SK-N-SH (cell line): ENCODE measurements around the gene DOCK10. TPM values are rescaled to one million over a fixed set of nuclear protein-coding genes. Genes with fewer than 3 reads are reported as not detected.

Experiments
- CTCF ChIA-PET: fragments of 300-600, 350-600 bp; formaldehyde crosslinking; extraction: SDS; loops from one replicate; lab custom pipeline; 2021; lab: Yijun Ruan, JAX
- POLR2A ChIA-PET: fragments of 350-600 bp; sonication (Branson Sonifier 250); formaldehyde crosslinking; extraction: SDS; loops from one replicate; lab custom pipeline; 2020; ENCODE audit warnings: antibody characterized with exemption, inconsistent platforms; lab: Yijun Ruan, JAX
- DNase-seq: peaks from one replicate; pipeline ENCODE4 v3.0.0; 2012
- H2AFZ ChIP-seq: fragments of 200-600 bp; sonication (generic); 2 replicates; pipeline ENCODE4 v1.8.1; 2016; ENCODE audit warnings: antibody characterized with exemption, mild to moderate bottlenecking, low read depth
- H3F3A ChIP-seq: fragments of 200-600 bp; sonication (generic); replicated peaks from 2 replicates; pipeline ENCODE3; 2016; ENCODE audit warnings: antibody characterized with exemption, mild to moderate bottlenecking; ENCODE audit not compliant: insufficient read depth
- H3K27ac ChIP-seq, 2 experiments: fragments of 200-500 bp in 1 of 2; fragments of 200-600 bp in 1 of 2; sonication (Bioruptor generic) in 1 of 2; sonication (generic), shearing (Covaris generic) in 1 of 2; 2 replicates each; pipeline versions ENCODE4 v1.5.1 to v1.6.1; 2014 to 2016; ENCODE audit warnings: low read depth in 2 of 2, inconsistent platforms in 1 of 2, low read length in 1 of 2, mild to moderate bottlenecking in 1 of 2, mixed read lengths in 1 of 2
- H3K27me3 ChIP-seq: fragments of 200-600 bp; sonication (generic), shearing (Covaris generic); 2 replicates; pipeline ENCODE4 v1.6.1; 2016; ENCODE audit warnings: mixed run types; ENCODE audit not compliant: insufficient read depth
- H3K36me3 ChIP-seq, 2 experiments: fragments of 200-500 bp in 1 of 2; fragments of 200-600 bp in 1 of 2; sonication (Bioruptor generic) in 1 of 2; sonication (generic) in 1 of 2; replicated peaks in 1 of 2; 2 replicates each; pipeline versions ENCODE3 to v1.5.1; 2014 to 2016; ENCODE audit warnings: low read length in 1 of 2, mild to moderate bottlenecking in 1 of 2; ENCODE audit not compliant: insufficient read depth in 2 of 2, control insufficient read depth in 1 of 2
- H3K4me1 ChIP-seq, 2 experiments: fragments of 200-500 bp in 1 of 2; fragments of 200-600 bp in 1 of 2; sonication (Bioruptor generic) in 1 of 2; sonication (generic), shearing (Covaris generic) in 1 of 2; 2 replicates each; pipeline versions ENCODE4 v1.5.1 to v1.6.1; 2014 to 2016; ENCODE audit warnings: low read depth in 1 of 2, low read length in 1 of 2, mixed run types in 1 of 2; ENCODE audit not compliant: insufficient read depth in 2 of 2, control insufficient read depth in 1 of 2
- H3K4me2 ChIP-seq: fragments of 200-600 bp; sonication (generic), shearing (Covaris generic); 2 replicates; pipeline ENCODE4 v1.6.1; 2017; ENCODE audit warnings: mixed run types
- H3K4me3 ChIP-seq, 2 experiments: fragments of 200-500 bp in 1 of 2; fragments of 200-600 bp in 1 of 2; sonication (Bioruptor generic) in 1 of 2; sonication (generic), shearing (Covaris generic) in 1 of 2; 2 replicates each; pipeline versions ENCODE4 v1.5.1 to v1.8.1; 2014 to 2016; ENCODE audit warnings: low read depth in 2 of 2, inconsistent platforms in 1 of 2, low read length in 1 of 2, mild to moderate bottlenecking in 1 of 2, mixed read lengths in 1 of 2, moderate library complexity in 1 of 2
- H3K79me2 ChIP-seq: fragments of 200-600 bp; sonication (generic); 2 replicates; pipeline ENCODE4 v1.8.1; 2017; ENCODE audit warnings: mild to moderate bottlenecking; ENCODE audit not compliant: insufficient read depth
- H3K9ac ChIP-seq: fragments of 200-600 bp; sonication (generic); 2 replicates; pipeline ENCODE4 v1.6.1; 2017; ENCODE audit warnings: mixed run types
- H3K9me2 ChIP-seq: fragments of 200-600 bp; sonication (generic); 2 replicates; pipeline ENCODE4 v1.6.1; 2017; ENCODE audit warnings: mixed run types
- H3K9me3 ChIP-seq: fragments of 200-600 bp; sonication (generic); 2 replicates; pipeline ENCODE4 v1.6.1; 2017; ENCODE audit warnings: mixed run types, mild to moderate bottlenecking, moderate library complexity
- H4K20me1 ChIP-seq: fragments of 200-600 bp; sonication (generic); 2 replicates; pipeline ENCODE4 v1.6.1; 2017; ENCODE audit warnings: mild to moderate bottlenecking, mixed run types; ENCODE audit not compliant: insufficient read depth
- CTCF ChIP-seq: fragments of 200-600 bp; sonication (generic); IDR thresholded peaks from 2 replicates; pipeline ENCODE4 v1.6.1; 2017; ENCODE audit warnings: antibody characterized with exemption, mild to moderate bottlenecking, moderate library complexity
- ELF1 ChIP-seq: IDR thresholded peaks from 2 replicates; pipeline ENCODE4 v1.4.0; 2012
- IRF3 ChIP-seq: fragments of 150-350 bp; IDR thresholded peaks from 2 replicates; pipeline ENCODE4 v1.6.1; 2016; ENCODE audit warnings: mild to moderate bottlenecking, low read depth, low read length
- MXI1 ChIP-seq: IDR thresholded peaks from 2 replicates; pipeline ENCODE4 v1.6.1; 2012; ENCODE audit warnings: mild to moderate bottlenecking, low read depth, low read length, improper control_type of control experiment
- RAD21 ChIP-seq: IDR thresholded peaks from 2 replicates; pipeline ENCODE4 v1.6.1; 2012; ENCODE audit warnings: mild to moderate bottlenecking, low read length
- REST ChIP-seq: IDR thresholded peaks from 2 replicates; pipeline ENCODE4 v1.6.1; 2012; ENCODE audit warnings: mild to moderate bottlenecking, low read depth, low read length, moderate library complexity
- SMC3 ChIP-seq: IDR thresholded peaks from 2 replicates; pipeline ENCODE4 v1.6.1; 2012; ENCODE audit warnings: low read depth, low read length, improper control_type of control experiment
- TCF12 ChIP-seq: IDR thresholded peaks from 2 replicates; pipeline ENCODE4 v1.4.0; 2012
- USF1 ChIP-seq: IDR thresholded peaks from 2 replicates; pipeline ENCODE4 v1.4.0; 2012; ENCODE audit warnings: low read depth, borderline replicate concordance
- USF2 ChIP-seq: fragments of 150-350 bp; IDR thresholded peaks from 2 replicates; pipeline ENCODE4 v1.6.1; 2017; ENCODE audit warnings: antibody characterized with exemption, low read length, low read depth, borderline replicate concordance
- WGBS: methylation state at CpG from one replicate; pipeline ENCODE4 v1.1.6; 2017; ENCODE audit warnings: low lambda C conversion rate; 5-methylcytosine and 5-hydroxymethylcytosine counted together
- polyA plus RNA-seq, 3 experiments: library from polyadenylated mRNA; depleted of rRNA; stranded (reverse); fragments of >200 nt; gene quantifications; 2 replicates each; pipeline ENCODE4 v1.2.3, GENCODE V29; 2012

Gene DOCK10
- polyA plus RNA-seq, 1 of the 3 experiments (the other 2 are of a cell fraction): 24.1 TPM

- 95% methylated on average over 3 of the region's 3 CpGs for WGBS
- Histone ChIP-seq H3K4me1 (peaks cover 0 to 10% of the 10 kb centered on the region in 2 experiments; a peak in 1 of 4 replicates), H3K9me3 (no peaks in the 10 kb centered on the region), H3K9me2 (no peaks in the 10 kb centered on the region), H3K36me3 (peaks cover 4 to 26% of the 10 kb centered on the region in 2 experiments), H3K27ac (no peak overlapping the region), H4K20me1 (no peaks in the 10 kb centered on the region), H3K79me2 (no peaks in the 10 kb centered on the region), H3K9ac (no peak overlapping the region), H2AFZ (no peak overlapping the region), H3K4me2 (no peak overlapping the region), H3K4me3 (no peak overlapping the region), H3K27me3 (no peaks in the 10 kb centered on the region), H3F3A (peaks cover 26% of the 10 kb centered on the region)
- TF ChIP-seq REST (no peak), RAD21 (no peak), MXI1 (no peak), SMC3 (no peak), IRF3 (no peak), TCF12 (no peak), USF1 (no peak)
- ChIA-PET POLR2A (no interaction called here), CTCF (no interaction called here)
- DNase-seq: no peak
These were observed 151.9 kb downstream of the DOCK10 start for GRCh38 chr2:224890372-224890771.

GRCh38 chr2:224887141-224887540 lies 155.1 kb downstream of the DOCK10 start:
- ChIA-PET POLR2A (no interaction called here), CTCF (no interaction called here)
- no peak overlapping the region for H2AFZ ChIP-seq
- no peaks in the 10 kb centered on the region for H3K79me2 ChIP-seq
- WGBS: 90% methylated on average over 1 of the region's 1 CpG
- H3K4me3 ChIP-seq: no peak overlapping the region
- no peak overlapping the region for H3K9ac ChIP-seq
- H3K9me3 ChIP-seq: no peaks in the 10 kb centered on the region
- peaks cover 0 to 27% of the 10 kb centered on the region in 2 experiments for H3K36me3 ChIP-seq
- TF ChIP-seq RAD21 (peak; percentile 11; the same call in 1 of the 2 replicates), USF2 (no peak), ELF1 (no peak), CTCF (peak; percentile 45)
- H3K27me3 ChIP-seq: no peaks in the 10 kb centered on the region
- no peaks in the 10 kb centered on the region for H4K20me1 ChIP-seq
- H3K4me1 ChIP-seq: peaks cover 8 to 34% of the 10 kb centered on the region in 2 experiments
- peaks cover 56% of the 10 kb centered on the region for H3F3A ChIP-seq
- no peaks in the 10 kb centered on the region for H3K9me2 ChIP-seq
- H3K4me2 ChIP-seq: peak overlapping the region; percentile 55; the same call in 1 of the 2 replicates
- no peak for DNase-seq
- peak overlapping the region in 1 of 2 experiments; percentile 88; a peak in 2 of 4 replicates for H3K27ac ChIP-seq
